Neural cell (in vitro differentiated cells): ENCODE measurements around the gene PPM1H. TPM values are rescaled to one million over a fixed set of nuclear protein-coding genes. Genes with fewer than 3 reads are reported as not detected.

Source experiments
- H2AFZ ChIP-seq: fragments of 200-600, 300-800 bp; sonication (generic), shearing (Covaris generic); 2 replicates; pipeline ENCODE4 v1.6.0; 2014; ENCODE audit warnings: low read depth, mild to moderate bottlenecking, antibody characterized with exemption, low read length, moderate library complexity
- H3F3A ChIP-seq: fragments of 200-600 bp; shearing (Covaris generic); 2 replicates; pipeline ENCODE4 v1.6.1; 2016; ENCODE audit warnings: mild to moderate bottlenecking, moderate library complexity, mixed read lengths, antibody characterized with exemption, low read length; ENCODE audit not compliant: insufficient read depth, poor library complexity, severe bottlenecking
- H3K27ac ChIP-seq: fragments of 200-600, 300-800 bp; sonication (generic), shearing (Covaris generic); 2 replicates; pipeline ENCODE4 v1.5.1; 2014; ENCODE audit warnings: mild to moderate bottlenecking, low read length, moderate library complexity
- H3K27me3 ChIP-seq: fragments of 300-800, 200-600 bp; sonication (generic), shearing (Covaris generic); 2 replicates; pipeline ENCODE4 v1.6.0; 2014; ENCODE audit warnings: mild to moderate bottlenecking, low read depth, low read length, moderate library complexity; ENCODE audit not compliant: insufficient read depth
- H3K36me3 ChIP-seq: fragments of 300-800, 200-600 bp; sonication (generic), shearing (Covaris generic); 2 replicates; pipeline ENCODE4 v1.5.1; 2014; ENCODE audit warnings: mild to moderate bottlenecking, antibody characterized with exemption, low read length, moderate library complexity; ENCODE audit not compliant: insufficient read depth
- H3K4me2 ChIP-seq: fragments of 300-800, 200-600 bp; sonication (generic), shearing (Covaris generic); 2 replicates; pipeline ENCODE4 v1.6.0; 2014; ENCODE audit warnings: mild to moderate bottlenecking, low read length
- H3K4me3 ChIP-seq: fragments of 300-800, 200-600 bp; sonication (generic), shearing (Covaris generic); 2 replicates; pipeline ENCODE4 v1.5.1; 2014; ENCODE audit warnings: mild to moderate bottlenecking, low read length, moderate library complexity
- H3K79me2 ChIP-seq: fragments of 200-600 bp; shearing (Covaris generic); replicated peaks from 2 replicates; pipeline ENCODE4 v1.6.0; 2014; ENCODE audit warnings: mild to moderate bottlenecking, low read length, moderate library complexity; ENCODE audit not compliant: insufficient read depth
- H3K9ac ChIP-seq: fragments of 300-800, 200-600 bp; sonication (generic), shearing (Covaris generic); 2 replicates; pipeline ENCODE4 v1.6.1; 2016; ENCODE audit warnings: mild to moderate bottlenecking, low read length, mixed read lengths
- H3K9me2 ChIP-seq: fragments of 200-600 bp; shearing (Covaris generic); 2 replicates; pipeline ENCODE4 v1.6.1; 2016; ENCODE audit warnings: mild to moderate bottlenecking, low read length, mixed read lengths; ENCODE audit not compliant: insufficient read depth
- H3K9me3 ChIP-seq: fragments of 200-600, 300-800 bp; sonication (generic), shearing (Covaris generic); 2 replicates; pipeline ENCODE4 v1.6.1; 2016; ENCODE audit warnings: mild to moderate bottlenecking, mixed run types, low read length, moderate library complexity, mixed read lengths
- H4K20me1 ChIP-seq: fragments of 200-600 bp; shearing (Covaris generic); 2 replicates; pipeline ENCODE4 v1.6.1; 2016; ENCODE audit warnings: mild to moderate bottlenecking, mixed run types; ENCODE audit not compliant: insufficient read depth
- CTCF ChIP-seq: fragments of 450-650 bp; IDR thresholded peaks from 2 replicates; pipeline ENCODE4 v1.5.1; 2014; ENCODE audit warnings: antibody characterized with exemption, mild to moderate bottlenecking, moderate library complexity; ENCODE audit not compliant: poor library complexity, severe bottlenecking
- EP300 ChIP-seq: fragments of 450-650 bp; conservative IDR thresholded peaks from 2 replicates; pipeline ENCODE4 v1.6.1; 2014; ENCODE audit warnings: antibody characterized with exemption, mild to moderate bottlenecking, moderate library complexity; ENCODE audit not compliant: poor library complexity, severe bottlenecking
- EZH2 ChIP-seq: fragments of 200-600, 300-800 bp; shearing (Covaris generic), sonication (generic); IDR thresholded peaks from 2 replicates; pipeline ENCODE4 v1.6.1; 2014; ENCODE audit warnings: antibody characterized with exemption, low read length, borderline replicate concordance, mild to moderate bottlenecking; ENCODE audit not compliant: insufficient read depth, poor library complexity, severe bottlenecking
- MXI1 ChIP-seq: fragments of 450-650 bp; conservative IDR thresholded peaks from 2 replicates; pipeline ENCODE4 v1.6.1; 2014; ENCODE audit warnings: antibody characterized with exemption, mild to moderate bottlenecking; ENCODE audit not compliant: poor library complexity, severe bottlenecking
- POLR2AphosphoS5 ChIP-seq: IDR thresholded peaks from 2 replicates; pipeline ENCODE4 v1.6.1; 2012
- RAD21 ChIP-seq: fragments of 450-650 bp; conservative IDR thresholded peaks from 2 replicates; pipeline ENCODE4 v1.6.1; 2014; ENCODE audit warnings: antibody characterized with exemption, mild to moderate bottlenecking, moderate library complexity
- REST ChIP-seq: IDR thresholded peaks from 2 replicates; pipeline ENCODE4 v1.6.1; 2012; ENCODE audit warnings: borderline replicate concordance
- TAF1 ChIP-seq: IDR thresholded peaks from 2 replicates; pipeline ENCODE4 v1.6.1; 2012; ENCODE audit warnings: low read depth
- polyA plus RNA-seq: library from polyadenylated mRNA; depleted of rRNA; stranded (reverse); fragments of >200 nt; gene quantifications from 2 replicates; pipeline ENCODE4 v1.2.3, GENCODE V29; 2014

The PPM1H gene
- polyA plus RNA-seq, 1 donor from 2014 or later, result 3.9 TPM

- Histone ChIP-seq H3F3A (no peaks in the 10 kb centered on the region), H4K20me1 (no peaks in the 10 kb centered on the region), H3K9me3 (no peaks in the 10 kb centered on the region), H3K36me3 (no peaks in the 10 kb centered on the region), H2AFZ (no peak overlapping the region), H3K27ac (no peak overlapping the region), H3K27me3 (no peaks in the 10 kb centered on the region), H3K79me2 (no peaks in the 10 kb centered on the region), H3K4me3 (no peak overlapping the region), H3K9ac (no peak overlapping the region), H3K4me2 (no peak overlapping the region), H3K9me2 (no peaks in the 10 kb centered on the region)
- TF ChIP-seq EP300 (no peak), MXI1 (no peak), REST (no peak)
Observed at GRCh38 chr12:62873826-62874448, 61.0 kb downstream of the PPM1H start.

- no peak overlapping the region for H3K9ac ChIP-seq
- no peaks in the 10 kb centered on the region for H4K20me1 ChIP-seq
- H3K27me3 ChIP-seq, result no peaks in the 10 kb centered on the region
- no peak overlapping the region for H3K27ac ChIP-seq
- no peak overlapping the region for H2AFZ ChIP-seq
- H3K4me3 ChIP-seq, result no peak overlapping the region
- H3K79me2 ChIP-seq, result no peaks in the 10 kb centered on the region
- H3F3A ChIP-seq, result no peaks in the 10 kb centered on the region
- H3K9me3 ChIP-seq, result no peaks in the 10 kb centered on the region
- no peaks in the 10 kb centered on the region for H3K36me3 ChIP-seq
- H3K9me2 ChIP-seq, result no peaks in the 10 kb centered on the region
- no peak for TF ChIP-seq POLR2AphosphoS5
- TF ChIP-seq REST, result no peak
- TF ChIP-seq TAF1, result no peak
- H3K4me2 ChIP-seq, result no peak overlapping the region
Observed at GRCh38 chr12:62873116-62873825, 61.7 kb downstream of the PPM1H start.

- Histone ChIP-seq H3K79me2 (no peaks in the 10 kb centered on the region), H3F3A (no peaks in the 10 kb centered on the region), H3K36me3 (no peaks in the 10 kb centered on the region), H3K27ac (no peak overlapping the region), H2AFZ (no peak overlapping the region), H3K9ac (no peak overlapping the region), H4K20me1 (no peaks in the 10 kb centered on the region), H3K4me2 (no peak overlapping the region), H3K27me3 (no peaks in the 10 kb centered on the region), H3K9me2 (no peaks in the 10 kb centered on the region), H3K9me3 (no peaks in the 10 kb centered on the region), H3K4me3 (no peak overlapping the region)
- TF ChIP-seq RAD21, result no peak
- TF ChIP-seq TAF1, result no peak
- no peak for TF ChIP-seq POLR2AphosphoS5
- no peak for TF ChIP-seq CTCF
- TF ChIP-seq EZH2, result no peak
- TF ChIP-seq REST, result no peak
Observed at GRCh38 chr12:62868820-62869219, 66.1 kb downstream of the PPM1H start.
